ENCODE measurements around the gene KXD1.

KXD1 gene

GRCh38 chr19:18514800-18515682, 42.6 kb upstream of the KXD1 start:
- H3K27ac ChIP-seq (ENCODE audit: low read depth, low read length), result no peak overlapping the region
- no peaks in the 10 kb centered on the region for H3K27me3 ChIP-seq (ENCODE audit: insufficient read depth, low read length)
- peaks cover 15 to 20% of the 10 kb centered on the region in 2 experiments for H3K4me1 ChIP-seq (ENCODE audit: control insufficient read depth in 1 of 2, insufficient read depth in 2 of 2, low read length in 2 of 2)
- WGBS (ENCODE audit: extremely low coverage, insufficient coverage, insufficient read length), result no CpG with 5 or more reads among the region's 17 CpGs
- H3K14ac ChIP-seq (ENCODE audit: low read length), result no peak overlapping the region
- no peak overlapping the region for H3K4ac ChIP-seq (ENCODE audit: low read depth, low read length)
- H3K9ac ChIP-seq (ENCODE audit: low read length), result no peak overlapping the region
- no peak overlapping the region for H3K4me2 ChIP-seq (ENCODE audit: low read length)
- H3K36me3 ChIP-seq (ENCODE audit: control insufficient read depth in 1 of 2, insufficient read depth in 2 of 2, low read length in 2 of 2), result no peaks in the 10 kb centered on the region
- H2BK12ac ChIP-seq (ENCODE audit: low read length), result no peak overlapping the region
- no peaks in the 10 kb centered on the region for H3K9me3 ChIP-seq (ENCODE audit: insufficient read depth, low read depth, low read length)
- peaks cover 14% of the 10 kb centered on the region for H3K79me2 ChIP-seq (ENCODE audit: control insufficient read depth, insufficient read depth, low read length, poor library complexity)
- no peak overlapping the region for H2BK120ac ChIP-seq (ENCODE audit: insufficient read depth, low read length, poor library complexity)
- DNase-seq, result peak; percentile 100
- no peak overlapping the region for H2AK5ac ChIP-seq (ENCODE audit: low read length)
- H3K23ac ChIP-seq (ENCODE audit: low read length), result no peak overlapping the region
- H4K91ac ChIP-seq (ENCODE audit: low read depth, low read length), result no peak overlapping the region
- H4K8ac ChIP-seq (ENCODE audit: low read depth, low read length), result no peak overlapping the region
- H3K18ac ChIP-seq (ENCODE audit: low read length), result no peak overlapping the region
- peaks cover 2% of the 10 kb centered on the region for H3K79me1 ChIP-seq (ENCODE audit: low read length)
- no peak overlapping the region for H4K12ac ChIP-seq (ENCODE audit: low read depth, low read length)
- H2BK5ac ChIP-seq (ENCODE audit: low read depth, low read length, poor library complexity), result no peak overlapping the region
- no peak overlapping the region for H3K4me3 ChIP-seq (ENCODE audit: low read depth, low read length)
- H2AFZ ChIP-seq (ENCODE audit: insufficient read depth, low read length, poor library complexity), result no peak overlapping the region

GRCh38 chr19:18515959-18516358, 41.7 kb upstream of the KXD1 start:
- no peak overlapping the region for H2BK5ac ChIP-seq (ENCODE audit: low read depth, low read length, poor library complexity)
- H3K4me3 ChIP-seq (ENCODE audit: low read depth, low read length), result no peak overlapping the region
- no peak for DNase-seq
- H4K91ac ChIP-seq (ENCODE audit: low read depth, low read length), result no peak overlapping the region
- no CpG with 5 or more reads among the region's 5 CpGs for WGBS (ENCODE audit: extremely low coverage, insufficient coverage, insufficient read length)
- no peak overlapping the region for H3K23ac ChIP-seq (ENCODE audit: low read length)
- H2BK120ac ChIP-seq (ENCODE audit: insufficient read depth, low read length, poor library complexity), result no peak overlapping the region
- peaks cover 15% of the 10 kb centered on the region for H3K79me2 ChIP-seq (ENCODE audit: control insufficient read depth, insufficient read depth, low read length, poor library complexity)
- peaks cover 10% of the 10 kb centered on the region for H3K79me1 ChIP-seq (ENCODE audit: low read length)
- H4K8ac ChIP-seq (ENCODE audit: low read depth, low read length), result no peak overlapping the region
- no peak overlapping the region for H3K14ac ChIP-seq (ENCODE audit: low read length)
- no peak overlapping the region for H3K9ac ChIP-seq (ENCODE audit: low read length)
- no peaks in the 10 kb centered on the region for H3K27me3 ChIP-seq (ENCODE audit: insufficient read depth, low read length)
- peak overlapping the region; percentile 78 for H3K4ac ChIP-seq (ENCODE audit: low read depth, low read length)
- H3K4me1 ChIP-seq (ENCODE audit: control insufficient read depth in 1 of 2, insufficient read depth in 2 of 2, low read length in 2 of 2), result peaks cover 17 to 21% of the 10 kb centered on the region in 2 experiments
- H3K36me3 ChIP-seq (ENCODE audit: control insufficient read depth in 1 of 2, insufficient read depth in 2 of 2, low read length in 2 of 2), result no peaks in the 10 kb centered on the region
- H3K9me3 ChIP-seq (ENCODE audit: insufficient read depth, low read depth, low read length), result no peaks in the 10 kb centered on the region
- H3K27ac ChIP-seq (ENCODE audit: low read depth, low read length), result no peak overlapping the region
- peak overlapping the region; percentile 5 for H4K12ac ChIP-seq (ENCODE audit: low read depth, low read length)
- H2AK5ac ChIP-seq (ENCODE audit: low read length), result no peak overlapping the region
- H2BK12ac ChIP-seq (ENCODE audit: low read length), result no peak overlapping the region
- H3K18ac ChIP-seq (ENCODE audit: low read length), result peak overlapping the region; percentile 29
- H3K4me2 ChIP-seq (ENCODE audit: low read length), result no peak overlapping the region
- no peak overlapping the region for H2AFZ ChIP-seq (ENCODE audit: insufficient read depth, low read length, poor library complexity)

GRCh38 chr19:18517606-18518005, 40.1 kb upstream of the KXD1 start:
- H3K79me1 ChIP-seq (ENCODE audit: low read length), result peaks cover 19% of the 10 kb centered on the region
- no peaks in the 10 kb centered on the region for H3K9me3 ChIP-seq (ENCODE audit: insufficient read depth, low read depth, low read length)
- H3K79me2 ChIP-seq (ENCODE audit: control insufficient read depth, insufficient read depth, low read length, poor library complexity), result peaks cover 22% of the 10 kb centered on the region
- H3K18ac ChIP-seq (ENCODE audit: low read length), result no peak overlapping the region
- H3K14ac ChIP-seq (ENCODE audit: low read length), result no peak overlapping the region
- no peak overlapping the region for H4K91ac ChIP-seq (ENCODE audit: low read depth, low read length)
- H3K9ac ChIP-seq (ENCODE audit: low read length), result no peak overlapping the region
- H3K4ac ChIP-seq (ENCODE audit: low read depth, low read length), result no peak overlapping the region
- no peak overlapping the region for H2BK12ac ChIP-seq (ENCODE audit: low read length)
- no peak overlapping the region for H3K4me2 ChIP-seq (ENCODE audit: low read length)
- H4K12ac ChIP-seq (ENCODE audit: low read depth, low read length), result no peak overlapping the region
- no CpG with 5 or more reads among the region's 4 CpGs for WGBS (ENCODE audit: extremely low coverage, insufficient coverage, insufficient read length)
- H3K27me3 ChIP-seq (ENCODE audit: insufficient read depth, low read length), result no peaks in the 10 kb centered on the region
- H3K23ac ChIP-seq (ENCODE audit: low read length), result no peak overlapping the region
- peak in 1 of 2 donors; percentile 47 for DNase-seq
- no peak overlapping the region for H2BK5ac ChIP-seq (ENCODE audit: low read depth, low read length, poor library complexity)
- H4K8ac ChIP-seq (ENCODE audit: low read depth, low read length), result no peak overlapping the region
- H3K36me3 ChIP-seq (ENCODE audit: control insufficient read depth in 1 of 2, insufficient read depth in 2 of 2, low read length in 2 of 2), result no peaks in the 10 kb centered on the region
- no peak overlapping the region for H2AFZ ChIP-seq (ENCODE audit: insufficient read depth, low read length, poor library complexity)
- no peak overlapping the region for H3K4me3 ChIP-seq (ENCODE audit: low read depth, low read length)
- H3K27ac ChIP-seq (ENCODE audit: low read depth, low read length), result no peak overlapping the region
- no peak overlapping the region for H2BK120ac ChIP-seq (ENCODE audit: insufficient read depth, low read length, poor library complexity)
- no peak overlapping the region for H2AK5ac ChIP-seq (ENCODE audit: low read length)
- peaks cover 18 to 21% of the 10 kb centered on the region in 2 experiments for H3K4me1 ChIP-seq (ENCODE audit: control insufficient read depth in 1 of 2, insufficient read depth in 2 of 2, low read length in 2 of 2)

GRCh38 chr19:18518639-18519038, 39.0 kb upstream of the KXD1 start:
- Histone ChIP-seq H3K9ac (ENCODE audit: low read length) (no peak overlapping the region), H4K12ac (ENCODE audit: low read depth, low read length) (no peak overlapping the region), H2AK5ac (ENCODE audit: low read length) (no peak overlapping the region), H3K4me1 (ENCODE audit: control insufficient read depth in 1 of 2, insufficient read depth in 2 of 2, low read length in 2 of 2) (peaks cover 19 to 21% of the 10 kb centered on the region in 2 experiments), H3K4me2 (ENCODE audit: low read length) (no peak overlapping the region), H4K8ac (ENCODE audit: low read depth, low read length) (no peak overlapping the region), H3K27me3 (ENCODE audit: insufficient read depth, low read length) (no peaks in the 10 kb centered on the region), H3K4me3 (ENCODE audit: low read depth, low read length) (no peak overlapping the region), H2AFZ (ENCODE audit: insufficient read depth, low read length, poor library complexity) (no peak overlapping the region), H3K4ac (ENCODE audit: low read depth, low read length) (peak overlapping the region; percentile 93), H3K23ac (ENCODE audit: low read length) (no peak overlapping the region), H2BK120ac (ENCODE audit: insufficient read depth, low read length, poor library complexity) (no peak overlapping the region), H4K91ac (ENCODE audit: low read depth, low read length) (no peak overlapping the region), H3K27ac (ENCODE audit: low read depth, low read length) (no peak overlapping the region), H3K79me2 (ENCODE audit: control insufficient read depth, insufficient read depth, low read length, poor library complexity) (peaks cover 21% of the 10 kb centered on the region), H3K14ac (ENCODE audit: low read length) (no peak overlapping the region), H3K79me1 (ENCODE audit: low read length) (peaks cover 19% of the 10 kb centered on the region), H2BK5ac (ENCODE audit: low read depth, low read length, poor library complexity) (no peak overlapping the region), H3K9me3 (ENCODE audit: insufficient read depth, low read depth, low read length) (no peaks in the 10 kb centered on the region), H2BK12ac (ENCODE audit: low read length) (no peak overlapping the region), H3K36me3 (ENCODE audit: control insufficient read depth in 1 of 2, insufficient read depth in 2 of 2, low read length in 2 of 2) (no peaks in the 10 kb centered on the region), H3K18ac (ENCODE audit: low read length) (no peak overlapping the region)
- no CpG with 5 or more reads among the region's 9 CpGs for WGBS (ENCODE audit: extremely low coverage, insufficient coverage, insufficient read length)
- DNase-seq, result peak in 1 of 2 donors; percentile 22

Measured in trophoblast cell (in vitro differentiated cells and primary cell).